Measurements from ENCODE around the gene TSC22D3.

TSC22D3 gene

DNA sequence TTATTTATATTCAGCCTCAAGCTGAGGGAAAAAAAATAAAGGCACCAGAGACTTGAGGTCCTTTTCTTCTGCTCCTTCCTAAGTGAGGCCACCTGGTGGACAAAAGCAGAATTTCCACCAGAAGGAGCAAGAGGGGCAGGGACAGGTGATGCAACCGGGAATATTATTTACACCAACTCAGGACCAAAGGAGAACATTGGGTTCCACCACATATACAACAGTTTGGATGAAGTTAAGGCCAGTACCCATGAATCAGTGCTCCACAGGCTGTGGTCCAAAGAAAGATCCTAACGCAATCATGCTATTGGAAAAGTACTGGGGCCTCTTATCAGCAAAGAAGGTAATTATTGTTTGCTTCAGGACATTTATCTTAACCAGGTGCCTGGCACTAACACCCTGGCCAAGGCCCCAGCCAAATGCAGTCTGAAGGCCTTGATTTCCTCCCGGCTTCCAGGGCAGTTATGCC is 57.4 kb downstream of the TSC22D3 start:
- ChIA-PET POLR2A (no interaction called here), CTCF (interaction anchor here (0.7 to 12.7 kb wide), 14 partner anchors 10 to 182 kb away, joined by 3 to 116 read pairs (median 6); partner anchors contain the start of genes NCBP2L and TSC22D3)
- TF ChIP-seq, protein P1, sequence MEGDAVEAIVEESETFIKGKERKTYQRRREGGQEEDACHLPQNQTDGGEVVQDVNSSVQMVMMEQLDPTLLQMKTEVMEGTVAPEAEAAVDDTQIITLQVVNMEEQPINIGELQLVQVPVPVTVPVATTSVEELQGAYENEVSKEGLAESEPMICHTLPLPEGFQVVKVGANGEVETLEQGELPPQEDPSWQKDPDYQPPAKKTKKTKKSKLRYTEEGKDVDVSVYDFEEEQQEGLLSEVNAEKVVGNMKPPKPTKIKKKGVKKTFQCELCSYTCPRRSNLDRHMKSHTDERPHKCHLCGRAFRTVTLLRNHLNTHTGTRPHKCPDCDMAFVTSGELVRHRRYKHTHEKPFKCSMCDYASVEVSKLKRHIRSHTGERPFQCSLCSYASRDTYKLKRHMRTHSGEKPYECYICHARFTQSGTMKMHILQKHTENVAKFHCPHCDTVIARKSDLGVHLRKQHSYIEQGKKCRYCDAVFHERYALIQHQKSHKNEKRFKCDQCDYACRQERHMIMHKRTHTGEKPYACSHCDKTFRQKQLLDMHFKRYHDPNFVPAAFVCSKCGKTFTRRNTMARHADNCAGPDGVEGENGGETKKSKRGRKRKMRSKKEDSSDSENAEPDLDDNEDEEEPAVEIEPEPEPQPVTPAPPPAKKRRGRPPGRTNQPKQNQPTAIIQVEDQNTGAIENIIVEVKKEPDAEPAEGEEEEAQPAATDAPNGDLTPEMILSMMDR (IDR thresholded peaks at IDR 0.05; ENCODE audit: insufficient read depth, low read length, missing control alignments) = peak; percentile 61
- H3K4me3 ChIP-seq (ENCODE audit: low read depth, low read length) = no peak overlapping the region
- DNase-seq (ENCODE audit: low read depth, low spot score) = no peak

DNA sequence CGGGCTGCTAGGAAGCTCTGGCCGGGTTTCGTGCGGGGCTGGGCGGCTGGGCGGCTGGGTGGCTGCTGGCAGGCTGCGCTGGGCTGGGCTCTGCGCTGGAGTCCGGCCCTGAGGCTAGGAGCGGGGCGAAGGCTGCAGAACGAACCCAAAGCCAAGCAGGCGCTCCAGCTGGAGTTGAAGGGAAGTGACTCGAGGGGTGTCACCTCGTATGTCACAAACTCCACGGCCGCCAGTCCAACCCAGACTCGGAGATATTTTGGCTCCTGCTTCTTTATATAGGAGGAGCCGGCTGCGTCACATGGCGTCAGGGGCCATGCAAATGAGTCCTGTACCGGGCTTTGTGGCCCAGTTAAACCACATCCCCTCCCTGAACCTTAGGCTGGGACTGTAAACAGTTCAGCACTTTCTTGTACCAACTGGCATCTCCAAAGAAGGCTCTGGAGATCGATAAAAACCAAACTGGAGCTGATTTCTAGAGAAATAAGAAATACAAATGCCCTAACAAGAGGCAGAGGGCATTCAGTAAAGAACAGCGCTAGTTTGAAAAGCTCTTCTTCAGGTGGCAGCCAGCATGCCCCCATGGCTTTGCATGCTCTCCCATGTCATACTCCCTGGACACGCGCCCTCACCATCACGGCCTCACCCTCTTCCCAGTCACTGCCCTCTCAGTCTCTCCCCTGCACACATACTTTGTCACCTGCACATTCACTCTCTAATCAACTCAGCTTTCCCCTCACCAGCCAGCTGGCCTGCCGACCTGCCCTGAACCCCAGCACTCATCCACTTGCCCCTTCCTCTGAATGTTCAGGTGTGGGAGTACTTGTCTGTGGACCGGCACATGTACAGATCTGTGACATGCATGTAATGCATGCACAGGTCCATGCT is 58.5 kb downstream of the TSC22D3 start:
- no peak for DNase-seq (ENCODE audit: low read depth, low spot score)
- H3K4me3 ChIP-seq (ENCODE audit: low read depth, low read length) = peak overlapping the region; percentile 64
- CTCF ChIA-PET = interaction anchor here (0.7 to 12.7 kb wide), 15 partner anchors 12 to 179 kb away, joined by 3 to 116 read pairs (median 4); partner anchors contain the start of genes NCBP2L, PRPS1 and TSC22D3
- POLR2A ChIA-PET = interaction anchor here (0.6 to 2.9 kb wide), 11 partner anchors 15 to 687 kb away, joined by 3 to 20 read pairs (median 4); partner anchors contain the start of gene PRPS1
- TF ChIP-seq, protein P1 (IDR thresholded peaks at IDR 0.05; ENCODE audit: insufficient read depth, low read length, missing control alignments) = no peak

DNA sequence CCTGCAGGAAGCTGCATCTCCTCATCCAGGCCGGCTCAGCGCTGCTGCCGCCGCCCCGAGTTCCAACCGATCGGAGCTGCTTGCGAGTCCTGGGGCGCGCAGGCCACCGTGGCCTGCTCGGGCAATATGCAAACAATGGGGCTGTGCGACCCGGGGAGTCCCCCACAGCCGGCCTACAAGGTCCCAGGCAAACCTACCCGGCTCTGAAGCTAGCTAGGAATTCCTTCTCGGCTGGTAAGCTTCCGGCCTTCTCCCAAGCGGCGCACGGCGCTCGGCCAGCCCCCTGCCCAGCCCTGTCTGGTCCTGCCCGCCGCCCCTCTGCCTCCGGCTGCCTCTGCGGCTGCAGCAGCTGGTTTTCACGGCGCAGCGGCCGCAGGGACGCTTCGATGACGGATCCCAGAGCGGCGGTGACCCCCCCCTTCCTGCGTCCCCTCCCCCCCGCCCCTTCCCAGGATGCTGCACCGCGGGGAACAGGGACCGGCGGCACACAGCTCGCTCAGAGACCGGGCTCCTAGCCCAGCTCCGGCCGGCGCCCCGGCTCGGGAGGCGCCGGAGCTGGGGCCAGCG is 59.4 kb downstream of the TSC22D3 start:
- H3K4me3 ChIP-seq (ENCODE audit: low read depth, low read length) = peak overlapping the region; percentile 64
- DNase-seq (ENCODE audit: low read depth, low spot score) = no peak

DNA sequence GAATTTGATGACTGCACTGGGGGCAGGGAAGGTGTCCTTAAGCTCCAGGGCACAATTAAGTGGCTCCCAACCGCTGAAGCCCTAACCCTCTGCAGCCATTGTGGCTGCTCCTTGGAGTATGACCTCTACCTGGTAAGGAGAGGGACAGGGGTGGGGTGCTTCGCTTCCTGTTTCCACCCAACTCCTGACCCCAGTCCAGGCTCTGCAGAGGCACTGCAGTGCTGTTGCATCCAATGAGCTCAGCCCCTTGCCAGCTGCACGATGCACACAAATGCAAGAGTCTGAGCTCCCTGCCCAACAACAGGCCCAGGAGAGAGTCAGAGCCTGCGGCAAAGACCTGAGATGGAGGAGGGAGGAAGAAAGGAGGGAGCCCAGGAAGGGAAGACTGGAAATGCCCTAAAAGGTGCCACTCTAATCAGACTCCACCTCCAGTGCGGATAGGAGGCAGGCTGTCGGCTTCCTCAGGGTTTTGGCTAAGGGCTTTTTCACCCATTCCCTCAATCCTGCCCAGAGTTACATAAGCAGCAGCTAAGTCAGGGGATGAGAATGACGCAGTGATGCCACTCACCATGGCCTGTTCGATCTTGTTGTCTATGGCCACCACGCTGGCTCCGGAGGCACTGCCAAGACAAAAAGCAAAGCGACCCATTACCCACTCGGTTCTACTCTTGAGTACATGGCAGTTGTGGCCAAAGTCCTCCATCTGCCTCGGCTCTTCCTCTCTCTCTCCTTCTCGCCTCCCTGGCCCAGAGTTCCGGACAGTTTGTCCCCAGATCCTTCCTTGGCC is 60.1 kb downstream of the TSC22D3 start:
- CTCF ChIA-PET = interaction anchor here (1.1 to 12.7 kb wide), 7 partner anchors 28 to 178 kb away, joined by 3 to 116 read pairs (median 18); no protein-coding TSS in a partner anchor
- no peak for DNase-seq (ENCODE audit: low read depth, low spot score)
- POLR2A ChIA-PET = interaction anchor here (0.8 to 2.9 kb wide), 9 partner anchors 9 to 61 kb away, joined by 3 to 20 read pairs (median 5); no protein-coding TSS in a partner anchor

More for the DNA sequence above, 59.4 kb downstream of the TSC22D3 start:
- ChIA-PET POLR2A (interaction anchor here (0.5 to 2.9 kb wide), 15 partner anchors 9 to 686 kb away, joined by 3 to 20 read pairs (median 4); no protein-coding TSS in a partner anchor), CTCF (interaction anchor here (0.9 to 12.7 kb wide), 10 partner anchors 21 to 179 kb away, joined by 3 to 116 read pairs (median 5); partner anchors contain the start of gene PRPS1)
- TF ChIP-seq, protein P1 (IDR thresholded peaks at IDR 0.05; ENCODE audit: insufficient read depth, low read length, missing control alignments) = no peak

DNA sequence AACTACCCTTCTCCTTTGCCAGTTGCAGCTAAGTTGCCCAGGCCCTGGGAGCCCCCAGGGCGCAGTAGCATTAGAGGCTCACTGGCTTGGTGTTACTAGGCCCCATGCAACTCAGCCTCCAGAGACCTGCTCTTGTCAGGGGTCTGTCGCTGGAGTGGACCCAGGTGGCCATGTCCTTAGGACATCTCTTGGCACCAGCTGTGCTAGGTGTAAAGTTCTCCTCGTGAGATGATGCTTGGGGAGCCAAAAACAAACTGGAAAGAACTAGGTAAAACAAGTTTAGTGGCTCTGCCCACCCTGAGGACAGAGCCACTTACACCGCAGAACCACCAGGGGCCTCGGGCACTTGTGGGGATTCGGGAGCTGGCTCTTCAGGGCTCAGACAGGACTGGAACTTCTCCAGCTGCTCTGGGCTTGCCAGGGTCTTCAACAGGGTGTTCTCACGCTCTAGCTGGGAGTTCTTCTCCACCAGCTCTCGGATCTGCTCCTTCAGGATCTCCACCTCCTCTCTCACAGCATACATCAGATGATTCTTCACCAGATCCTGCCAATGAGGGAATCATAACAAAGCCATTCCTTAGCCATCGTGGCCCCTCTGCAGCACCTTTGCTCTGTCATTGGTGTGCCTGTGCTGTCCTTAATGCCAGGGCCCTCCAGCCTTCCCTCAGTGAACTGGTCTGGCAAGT is 61.2 kb downstream of the TSC22D3 start:
- TF ChIP-seq, protein P1 (IDR thresholded peaks at IDR 0.05; ENCODE audit: insufficient read depth, low read length, missing control alignments) = no peak
- DNase-seq (ENCODE audit: low read depth, low spot score) = no peak
- no peak overlapping the region for H3K4me3 ChIP-seq (ENCODE audit: low read depth, low read length)
- CTCF ChIA-PET = interaction anchor here (6.2 to 12.7 kb wide), 3 partner anchors 40 to 173 kb away, joined by 35 to 116 read pairs (median 97); no protein-coding TSS in a partner anchor
- POLR2A ChIA-PET = interaction anchor here (1.8 kb wide), 1 partner anchor 15 kb away, joined by 6 read pairs; no protein-coding TSS in a partner anchor

More for the DNA sequence above, 60.1 kb downstream of the TSC22D3 start:
- TF ChIP-seq, protein P1 (IDR thresholded peaks at IDR 0.05; ENCODE audit: insufficient read depth, low read length, missing control alignments) = no peak
- peak overlapping the region; percentile 64 for H3K4me3 ChIP-seq (ENCODE audit: low read depth, low read length)
